ENCODE measurements around the gene PTPRO.

PTPRO gene

GRCh38 chr12:15322164-15323061 is at the start of gene PTPRO:
PTPRO (plus strand) TSS chr12:15322508.
- DNase-seq = no peak

- DNase-seq = no peak
Measured at GRCh38 chr12:15273896-15274295, 48.4 kb upstream of the PTPRO start.

GRCh38 chr12:15274561-15274967 is 47.7 kb upstream of the PTPRO start:
- DNase-seq = no peak

GRCh38 chr12:15276088-15276698 is 46.1 kb upstream of the PTPRO start:
- DNase-seq = no peak

GRCh38 chr12:15278816-15279658 is 43.3 kb upstream of the PTPRO start:
- DNase-seq = no peak

GRCh38 chr12:15280930-15281329 is 41.4 kb upstream of the PTPRO start:
- DNase-seq = no peak

GRCh38 chr12:15289192-15289591 is 33.1 kb upstream of the PTPRO start:
- DNase-seq = no peak

GRCh38 chr12:15293731-15294130 is 28.6 kb upstream of the PTPRO start:
- no peak for DNase-seq

GRCh38 chr12:15299947-15300346 is 22.4 kb upstream of the PTPRO start:
- DNase-seq = no peak

GRCh38 chr12:15304296-15304695 is 18.0 kb upstream of the PTPRO start:
- DNase-seq = no peak

- DNase-seq = no peak
Measured at GRCh38 chr12:15306605-15307004, 15.7 kb upstream of the PTPRO start.

GRCh38 chr12:15307079-15307478 is 15.2 kb upstream of the PTPRO start:
- no peak for DNase-seq

- DNase-seq = no peak
Measured at GRCh38 chr12:15318841-15319240, 3.5 kb upstream of the PTPRO start.

- DNase-seq = no peak
Measured at GRCh38 chr12:15320881-15321280, 1.4 kb upstream of the PTPRO start.

- no peak for DNase-seq
Measured at GRCh38 chr12:15323480-15323879, 1.2 kb downstream of the PTPRO start.

- no peak for DNase-seq
Measured at GRCh38 chr12:15329891-15330290, 7.6 kb downstream of the PTPRO start.

GRCh38 chr12:15334225-15334624 is 11.9 kb downstream of the PTPRO start:
- no peak for DNase-seq

GRCh38 chr12:15335959-15336358 is 13.7 kb downstream of the PTPRO start:
- no peak for DNase-seq

- DNase-seq = no peak
Measured at GRCh38 chr12:15336768-15337553, 14.7 kb downstream of the PTPRO start.

- no peak for DNase-seq
Measured at GRCh38 chr12:15341371-15341770, 19.1 kb downstream of the PTPRO start.

GRCh38 chr12:15344561-15344960 is 22.3 kb downstream of the PTPRO start:
- DNase-seq = no peak

- DNase-seq = no peak
Measured at GRCh38 chr12:15346488-15346887, 24.2 kb downstream of the PTPRO start.

- no peak for DNase-seq
Measured at GRCh38 chr12:15350643-15351042, 28.3 kb downstream of the PTPRO start.
